GM19238 (cell line): ENCODE data around the gene RAB11A.

ENCODE experiments used
- DNase-seq: peaks from one replicate; pipeline ENCODE4 v3.0.0; 2011; ENCODE audit warnings: low spot score; ENCODE audit not compliant: insufficient read length

RAB11A gene

DNA sequence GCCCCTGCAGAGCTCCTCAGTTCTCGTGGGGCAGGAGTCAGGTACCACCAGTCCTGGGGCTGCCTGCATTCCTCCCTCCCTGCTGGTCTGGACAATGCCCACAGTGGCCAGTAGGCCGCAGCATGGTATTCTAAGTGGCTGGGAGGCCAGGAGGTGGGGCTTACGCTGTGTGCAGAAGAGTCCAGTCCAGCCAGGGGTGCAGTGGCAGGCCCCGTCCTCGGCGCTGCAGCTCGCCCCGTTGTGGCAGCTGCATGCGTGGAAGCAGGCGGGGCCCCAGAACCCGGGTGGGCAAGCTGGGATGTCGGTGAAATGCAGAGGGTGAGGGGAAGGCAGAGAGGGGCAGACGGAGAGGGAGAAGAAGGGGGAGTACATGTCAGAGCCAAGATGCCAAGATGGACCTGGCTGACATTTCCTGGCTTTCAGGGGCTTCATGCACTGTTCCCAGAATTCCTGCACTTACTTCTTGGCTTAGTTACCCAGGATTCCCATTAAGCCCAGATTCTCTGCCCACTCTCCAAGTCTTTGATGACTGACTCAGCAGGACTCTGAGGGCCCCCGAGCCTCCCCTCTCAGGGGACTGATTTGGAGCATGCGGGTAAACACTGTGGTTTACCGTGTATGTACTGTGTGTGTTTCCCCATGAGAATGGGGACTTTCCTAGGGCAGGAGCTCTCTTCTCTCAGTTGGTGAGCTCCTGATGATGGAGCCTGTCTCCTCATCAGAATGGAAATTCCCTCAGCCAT, 47.5 kb downstream of the RAB11A start:
- peak; percentile 61 for DNase-seq

- DNase-seq, result no peak
These were observed 48.1 kb downstream of the RAB11A start for GRCh38 chr15:65917407-65917756.

DNA sequence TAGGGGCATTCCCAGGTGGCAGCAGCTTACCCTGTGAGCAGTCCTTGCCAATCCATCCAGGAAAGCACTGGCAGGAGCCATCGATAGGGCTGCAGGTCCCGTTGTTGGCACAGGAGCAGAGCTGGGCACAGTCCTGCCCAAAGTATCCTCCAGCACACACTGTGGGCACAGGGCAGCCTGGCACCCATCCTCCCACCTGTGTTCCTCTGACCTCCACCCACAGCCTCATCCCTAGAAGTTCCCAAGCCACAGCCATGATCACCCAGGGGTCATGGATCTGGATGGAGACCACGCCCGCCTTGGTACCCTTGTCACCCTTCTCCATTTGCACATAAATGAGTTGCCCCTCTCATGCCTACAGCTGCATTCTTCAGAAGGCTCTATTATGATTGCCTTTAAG, 48.6 kb downstream of the RAB11A start:
- DNase-seq, result no peak

- DNase-seq, result no peak
These were observed 49.1 kb downstream of the RAB11A start for GRCh38 chr15:65918357-65918920.

DNA sequence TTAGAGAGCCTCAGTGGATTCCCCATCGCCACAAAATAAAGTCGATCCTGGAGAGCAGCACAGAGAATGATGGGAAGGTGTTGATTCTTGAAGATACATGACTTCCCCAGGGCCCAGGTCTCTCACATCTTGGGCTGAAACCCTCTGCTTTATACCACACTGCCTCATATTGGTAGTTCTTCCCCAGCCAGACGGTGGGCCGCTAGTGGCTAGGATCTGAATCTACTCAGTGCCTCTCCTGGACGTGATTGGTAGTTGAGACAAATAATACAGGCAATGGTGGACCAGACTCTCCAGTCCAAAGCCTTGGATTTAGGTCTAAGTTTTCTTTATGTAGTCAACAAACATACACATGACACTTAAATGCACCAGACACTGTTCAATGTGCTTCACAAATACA, 49.7 kb downstream of the RAB11A start:
- no peak for DNase-seq

- no peak for DNase-seq
These were observed 50.1 kb downstream of the RAB11A start for GRCh38 chr15:65919353-65919752.

- no peak for DNase-seq
These were observed 50.8 kb downstream of the RAB11A start for GRCh38 chr15:65920121-65920520.

GRCh38 chr15:65920825-65921309, 51.6 kb downstream of the RAB11A start:
- peak; percentile 32 for DNase-seq

- DNase-seq, result no peak
These were observed 52.5 kb downstream of the RAB11A start for GRCh38 chr15:65921780-65922179.

DNA sequence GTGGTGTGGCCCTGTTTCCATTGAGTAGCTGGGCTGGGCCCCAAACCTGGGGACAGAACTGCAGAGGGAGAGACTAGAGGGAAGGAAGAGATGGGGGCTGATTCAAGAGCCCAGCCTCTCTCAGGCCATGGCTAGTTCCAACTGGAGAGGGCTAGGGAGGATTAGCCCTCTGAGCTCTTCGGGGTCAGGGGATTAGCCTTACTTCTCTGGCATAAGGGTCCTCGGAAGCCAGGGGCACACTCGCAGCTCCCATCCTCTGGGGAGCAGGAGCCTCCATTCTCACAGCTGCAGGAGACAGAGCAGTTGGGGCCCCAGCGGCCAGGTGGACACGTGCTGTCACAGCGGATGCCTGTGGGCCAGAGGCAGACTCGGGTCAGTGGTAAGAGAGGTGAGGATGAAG, 53.3 kb downstream of the RAB11A start:
- no peak for DNase-seq

GRCh38 chr15:65923264-65923663, 54.0 kb downstream of the RAB11A start:
- no peak for DNase-seq

DNA sequence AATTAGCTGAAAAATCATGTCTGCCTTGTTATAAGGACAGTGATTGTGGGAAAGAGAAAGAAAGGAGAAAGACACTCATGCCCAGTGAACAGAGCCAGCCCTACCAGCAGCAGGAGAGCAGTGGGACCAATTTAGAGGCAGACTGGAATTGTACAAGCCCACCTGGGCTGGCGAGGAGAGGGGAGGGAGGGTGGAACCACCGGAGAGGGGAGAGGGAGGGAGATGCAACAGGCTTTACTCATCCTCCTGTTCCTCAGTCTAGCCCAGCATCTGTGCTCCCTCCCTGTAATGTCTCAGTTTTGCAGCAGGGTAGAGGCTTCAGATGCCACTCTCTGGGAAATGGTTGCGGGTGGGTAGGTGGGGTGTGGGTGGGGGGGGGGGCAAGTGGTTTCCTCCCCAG, 54.7 kb downstream of the RAB11A start:
- no peak for DNase-seq

- no peak for DNase-seq
These were observed 56.0 kb downstream of the RAB11A start for GRCh38 chr15:65925338-65925737.

DNA sequence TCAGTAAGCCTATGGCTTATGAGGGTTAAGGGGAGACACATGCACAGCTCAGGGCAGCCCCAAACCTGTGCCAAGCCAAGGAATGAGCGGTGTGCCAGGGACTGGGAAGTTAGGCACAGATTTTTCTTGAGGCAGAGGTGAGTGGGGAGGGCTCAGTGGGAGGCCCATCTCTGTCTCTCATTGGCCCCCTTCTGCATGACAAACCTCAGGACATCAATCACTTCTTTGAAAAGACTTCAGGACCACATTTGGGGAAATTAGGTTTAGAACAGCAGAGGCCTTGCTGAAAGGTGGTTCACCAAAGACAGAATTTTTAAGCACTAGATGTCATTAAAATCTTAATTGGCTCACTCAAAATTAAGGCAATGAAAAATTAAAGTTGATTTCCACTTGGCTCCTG, 57.2 kb downstream of the RAB11A start:
- no peak for DNase-seq

DNA sequence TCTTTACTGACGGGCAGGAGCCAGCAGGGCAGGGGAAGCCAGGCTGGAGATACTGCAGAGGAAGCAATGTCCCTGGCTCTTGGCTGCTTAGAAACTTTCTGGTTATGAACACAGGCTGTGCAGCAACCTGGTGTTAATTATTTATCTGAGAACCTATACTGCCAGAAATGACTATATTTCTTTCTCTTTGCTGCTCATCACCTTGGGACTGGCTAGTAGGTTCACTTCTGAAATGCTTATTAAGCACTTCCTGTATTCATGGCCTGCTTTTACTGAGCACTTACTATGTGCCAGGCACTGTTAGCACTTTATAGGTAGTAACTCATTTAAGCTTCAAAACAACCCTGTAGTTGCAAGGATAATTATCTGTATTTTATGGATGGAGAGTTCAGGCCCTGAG, 57.6 kb downstream of the RAB11A start:
- peak; percentile 52 for DNase-seq

DNA sequence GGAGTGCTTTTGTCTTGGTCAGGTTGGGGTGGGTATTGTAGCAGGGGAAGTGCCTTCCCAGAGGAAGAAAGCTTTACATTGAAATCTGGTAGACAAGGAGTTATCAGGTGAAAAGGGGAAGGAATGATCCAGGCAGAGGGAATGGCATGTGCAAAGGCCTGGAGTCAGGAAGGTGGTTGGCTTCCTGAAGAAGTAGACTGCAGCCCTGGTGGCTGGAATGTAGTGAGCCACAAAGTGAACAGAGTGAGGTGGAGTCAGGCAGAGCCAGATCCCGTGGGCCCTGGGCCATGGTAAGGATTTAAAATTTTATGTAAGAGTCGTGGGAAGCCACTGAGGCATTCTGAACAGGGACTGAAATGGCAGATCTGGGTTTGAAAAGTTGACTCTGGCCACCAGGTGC, 58.3 kb downstream of the RAB11A start:
- DNase-seq, result no peak

DNA sequence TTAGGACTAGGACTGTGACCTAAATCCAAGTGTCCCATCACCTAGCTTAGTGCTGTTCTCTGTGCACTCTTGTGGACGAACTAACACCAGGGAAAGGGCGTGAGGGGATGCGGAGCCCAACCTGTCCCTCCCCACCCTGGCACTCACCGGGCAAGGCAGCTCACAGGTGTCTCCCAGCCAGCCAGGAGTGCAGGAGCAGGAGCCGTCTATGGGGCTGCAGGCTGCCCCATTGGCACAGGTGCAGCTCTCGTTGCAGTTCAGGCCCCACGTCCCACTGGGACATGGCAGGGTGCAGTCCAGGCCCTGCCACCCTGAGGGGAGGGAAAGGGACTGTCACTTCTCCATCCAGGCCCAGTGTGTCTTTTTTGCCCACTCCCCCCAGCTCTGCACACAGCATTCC, 60.3 kb downstream of the RAB11A start:
- DNase-seq, result no peak

GRCh38 chr15:65930134-65930533, 60.8 kb downstream of the RAB11A start:
- DNase-seq, result no peak

DNA sequence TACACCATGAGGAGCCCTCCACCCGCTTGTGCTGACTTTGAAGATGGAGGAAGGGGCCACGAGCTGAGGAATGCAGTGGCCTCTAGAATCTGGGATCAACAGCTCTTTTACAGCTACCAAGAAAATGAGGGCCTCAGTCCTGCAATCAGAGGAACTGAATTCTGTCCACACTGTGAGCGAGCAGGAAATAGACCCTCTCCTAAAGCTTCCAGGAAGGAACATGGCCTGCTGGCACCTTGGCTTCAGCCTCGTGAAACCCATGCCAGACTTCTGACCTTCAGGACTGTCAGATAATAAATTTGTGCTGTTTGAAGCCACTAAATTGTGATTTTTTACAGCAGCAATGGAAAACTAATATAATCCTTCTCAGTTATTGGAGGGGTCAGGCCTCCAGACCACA, 61.9 kb downstream of the RAB11A start:
- no peak for DNase-seq

DNA sequence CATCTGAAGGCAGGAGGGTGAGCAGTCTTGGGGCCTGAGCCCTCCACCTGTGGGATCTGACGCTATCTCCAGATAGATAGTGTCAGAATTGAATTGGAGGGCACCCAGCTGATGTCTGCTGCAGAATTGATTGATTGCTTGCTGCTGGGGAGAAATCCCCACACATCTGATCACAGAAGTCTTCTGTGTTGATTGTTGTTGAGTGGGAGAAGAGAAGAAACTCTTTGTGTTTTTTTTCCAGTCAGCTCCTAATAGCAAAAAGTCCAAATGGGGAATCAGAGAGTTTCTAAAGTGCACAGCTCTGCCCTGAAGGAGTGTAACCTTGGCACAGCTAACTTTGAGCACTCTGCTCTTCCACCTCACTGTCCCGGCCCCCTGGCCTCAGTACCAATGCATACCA, 66.1 kb downstream of the RAB11A start:
- DNase-seq, result no peak

- no peak for DNase-seq
These were observed 67.0 kb downstream of the RAB11A start for GRCh38 chr15:65936282-65936681.

DNA sequence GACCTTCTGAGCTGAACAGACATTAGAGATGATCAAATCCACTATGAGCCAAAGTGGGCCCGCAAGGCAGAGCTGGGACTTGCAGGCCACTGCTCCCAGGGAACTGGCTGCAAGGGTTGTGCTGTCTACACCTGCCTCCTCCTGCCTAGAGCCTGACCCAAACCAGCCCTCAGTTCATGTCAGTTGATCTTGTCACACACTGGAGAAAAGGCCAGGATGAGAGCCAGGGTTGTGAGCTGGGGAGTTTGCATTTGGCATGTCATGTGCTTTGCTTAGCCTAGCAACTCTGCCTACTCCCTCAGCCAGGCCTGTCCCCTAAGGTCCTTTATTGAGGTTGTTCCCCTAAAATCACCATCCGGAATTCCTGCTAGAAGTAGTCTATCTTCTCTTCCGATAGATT, 67.8 kb downstream of the RAB11A start:
- DNase-seq, result no peak

DNA sequence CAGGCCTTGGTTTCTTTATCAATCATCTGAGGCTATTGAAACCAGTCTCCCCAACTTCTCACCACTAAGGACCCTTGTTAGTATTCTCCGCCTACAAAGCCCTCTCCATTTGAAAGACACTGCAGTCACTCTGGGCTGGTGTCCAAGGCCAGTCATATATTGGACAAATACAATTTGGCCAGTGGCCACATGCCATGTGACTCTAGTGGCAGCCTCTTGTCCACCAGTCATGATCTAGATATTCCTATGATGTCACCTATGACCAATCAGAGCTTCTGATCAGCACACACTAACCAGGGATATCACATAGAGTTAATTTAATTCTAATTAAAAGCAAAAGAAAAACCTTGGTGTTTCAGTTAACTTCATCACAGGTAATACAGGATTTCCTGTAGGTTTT, 68.2 kb downstream of the RAB11A start:
- no peak for DNase-seq
